Stimulated activated CD4-positive, alpha-beta T cell treated with anti-CD3 and anti-CD28 coated beads, Interleukin-4, amount 100 ng/mL, for 24 hours (primary cell): ENCODE data around the gene KREMEN2.
"Not testable (repeated sequence)": the region's sequence is repeated elsewhere in the genome, so short reads cannot be mapped to it uniquely, and the experiment has no call there.

Source experiments
- DNase-seq: peaks from one replicate; pipeline ENCODE4 v3.0.0-alpha.2; 2020

KREMEN2 gene

DNA sequence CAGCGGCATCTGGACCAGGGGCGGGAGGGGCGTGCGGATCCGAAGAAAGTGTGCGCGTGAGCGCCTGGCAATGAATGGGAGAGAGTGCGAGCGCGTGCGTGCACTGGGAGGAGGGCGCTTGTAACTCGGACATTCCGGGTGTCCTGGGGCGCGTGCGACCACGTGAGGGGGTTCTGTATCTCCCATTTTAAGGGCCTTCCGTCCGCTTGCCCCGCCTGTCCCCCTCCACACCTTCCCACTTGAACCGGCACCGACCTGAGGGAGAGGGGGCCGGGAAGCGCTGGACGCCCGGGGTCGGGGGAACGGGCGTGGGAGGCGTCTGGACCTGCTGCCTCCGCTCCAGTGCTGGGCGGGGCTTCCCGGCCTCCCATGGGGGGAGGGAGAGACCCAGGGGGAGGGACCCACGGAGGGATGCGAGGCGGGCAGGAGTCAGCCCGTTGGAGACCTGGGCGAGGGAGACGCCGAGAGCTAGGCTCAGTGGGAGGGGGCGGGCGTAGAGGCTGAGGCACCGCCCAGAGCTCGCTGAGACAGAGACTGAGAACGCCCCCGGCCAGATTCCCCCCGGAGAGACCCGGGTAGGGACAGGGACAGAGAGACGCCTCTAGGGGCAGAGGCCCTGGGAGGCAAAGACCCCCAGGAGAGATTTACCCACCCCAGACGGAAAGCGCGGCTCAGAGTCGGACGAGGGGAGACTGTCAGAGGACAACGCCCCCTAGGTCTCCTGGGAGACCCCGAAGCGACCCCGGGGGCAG, at the start of gene KREMEN2:
Gene KREMEN2 (plus strand): TSS at position 553 of the 752 bp plus-strand sequence. CDS start 246 bp downstream, outside the sequence.
- peak; percentile 44 for DNase-seq

- DNase-seq = no peak
Measured at GRCh38 chr16:2915196-2915929, 48.7 kb upstream of the KREMEN2 start.

DNA sequence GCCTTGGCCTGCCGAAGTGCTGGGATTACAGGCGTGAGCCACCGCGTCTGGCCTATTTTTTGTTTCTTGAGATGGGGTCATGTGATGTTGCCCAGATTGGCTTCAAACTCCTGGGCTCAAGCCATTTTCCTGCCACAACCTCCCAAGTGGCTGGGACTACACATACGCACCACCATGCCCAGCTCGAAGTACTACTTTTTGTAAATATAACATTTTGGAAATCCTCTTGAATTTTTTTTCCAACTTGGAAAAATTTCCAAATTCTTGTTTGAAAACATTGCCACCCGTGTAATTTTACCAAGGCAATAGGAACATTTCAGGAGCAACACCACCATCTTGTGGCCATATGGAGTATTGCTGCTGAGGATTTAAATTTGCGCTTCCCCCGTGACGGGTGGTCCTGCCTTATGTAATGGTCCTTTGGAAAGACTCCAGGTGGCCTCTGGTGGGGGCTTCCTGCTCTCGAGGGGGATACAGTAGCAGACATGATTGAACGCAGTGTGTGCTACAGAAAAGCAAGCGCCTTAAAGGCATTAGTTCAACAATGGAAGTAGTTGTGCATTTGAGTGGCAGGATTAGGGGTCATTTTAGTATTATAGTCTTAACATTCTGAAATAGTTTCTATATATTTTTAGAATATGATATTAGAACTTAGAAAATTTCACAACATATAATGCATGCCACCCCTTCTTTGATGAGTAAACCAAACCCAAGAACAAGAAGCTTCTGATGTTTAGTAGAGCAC, 44.4 kb upstream of the KREMEN2 start:
- peak; percentile 64 for DNase-seq

GRCh38 chr16:2923481-2923880, 40.6 kb upstream of the KREMEN2 start:
- no peak for DNase-seq

GRCh38 chr16:2924901-2925755, 38.9 kb upstream of the KREMEN2 start:
- DNase-seq = no peak

DNA sequence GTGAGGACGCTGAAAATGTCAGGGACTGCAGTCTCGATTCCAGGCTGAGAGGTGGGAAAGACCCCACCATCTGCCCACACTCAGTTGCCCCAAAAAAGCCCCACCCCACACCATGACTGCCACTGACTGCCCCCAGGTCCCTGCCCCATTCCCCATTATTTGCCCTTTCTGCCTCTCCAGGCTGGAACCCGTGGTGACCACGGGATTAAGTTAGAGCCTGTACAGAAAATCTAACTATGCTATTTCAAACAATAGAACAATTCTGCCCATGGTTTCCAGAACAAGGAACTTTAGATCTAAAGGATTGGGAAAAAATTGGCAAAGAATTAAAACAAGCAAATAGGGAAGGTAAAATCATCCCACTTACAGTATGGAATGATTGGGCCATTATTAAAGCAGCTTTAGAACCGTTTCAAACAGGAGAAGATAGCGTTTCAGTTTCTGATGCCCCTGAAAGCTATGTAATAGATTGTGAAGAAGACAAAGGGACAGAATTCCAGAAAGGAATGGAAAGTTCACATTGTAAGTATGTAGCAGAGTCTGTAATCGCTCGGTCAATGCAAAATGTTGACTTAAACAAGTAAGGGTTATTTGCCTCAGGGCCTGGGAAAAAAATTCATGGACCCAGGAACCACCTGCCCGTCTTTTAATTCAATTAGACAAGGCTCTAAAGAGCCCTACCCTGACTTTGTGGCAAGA, 38.0 kb upstream of the KREMEN2 start:
- DNase-seq = no peak

DNA sequence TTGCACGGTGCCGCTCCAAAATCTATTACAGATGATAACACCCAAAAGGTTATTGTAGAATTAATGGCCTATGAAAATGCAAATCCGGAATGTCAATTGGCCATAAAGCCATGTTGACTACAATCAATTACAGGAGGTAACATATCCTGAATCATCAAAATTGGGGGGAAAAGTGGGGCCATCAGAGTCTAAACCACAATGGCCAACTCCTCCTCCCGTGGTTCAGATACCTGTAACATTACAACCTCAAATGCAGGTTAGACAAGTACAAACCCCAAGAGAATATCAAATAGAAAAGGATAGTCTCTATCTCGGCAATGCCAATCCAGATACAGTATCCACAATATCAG, 37.5 kb upstream of the KREMEN2 start:
- DNase-seq = no peak

DNA sequence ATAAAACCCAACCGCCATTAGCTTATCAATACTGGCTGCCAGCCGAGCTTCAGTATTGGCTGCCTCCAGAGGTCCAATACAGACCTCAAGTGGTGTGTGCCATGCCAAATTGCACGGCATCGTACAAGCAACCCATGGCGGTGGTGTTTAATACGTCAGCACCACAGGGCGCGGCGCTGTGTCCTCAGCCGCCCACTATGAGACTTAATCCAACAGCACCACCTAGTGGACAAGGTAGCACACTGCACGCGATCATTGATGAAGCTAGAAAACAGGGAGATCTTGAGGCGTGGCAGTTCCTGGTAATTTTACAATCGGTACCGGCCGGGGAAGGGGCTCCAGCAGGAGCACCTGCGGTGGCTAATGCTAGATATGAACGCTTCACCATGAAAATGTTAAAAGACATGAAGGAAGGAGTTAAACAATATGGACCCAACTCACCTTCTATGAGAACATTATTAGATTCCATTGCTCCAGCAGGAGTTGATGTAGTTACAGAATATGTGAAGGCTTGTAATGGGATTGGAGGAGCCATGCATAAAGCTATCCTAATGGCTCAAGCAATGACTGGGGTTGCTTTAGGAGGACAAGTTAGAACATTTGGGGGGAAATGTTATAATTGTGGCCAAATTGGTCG, 36.9 kb upstream of the KREMEN2 start:
- peak; percentile 90 for DNase-seq

- DNase-seq = not testable (repeated sequence)
Measured at GRCh38 chr16:2928151-2928550, 35.9 kb upstream of the KREMEN2 start.

DNA sequence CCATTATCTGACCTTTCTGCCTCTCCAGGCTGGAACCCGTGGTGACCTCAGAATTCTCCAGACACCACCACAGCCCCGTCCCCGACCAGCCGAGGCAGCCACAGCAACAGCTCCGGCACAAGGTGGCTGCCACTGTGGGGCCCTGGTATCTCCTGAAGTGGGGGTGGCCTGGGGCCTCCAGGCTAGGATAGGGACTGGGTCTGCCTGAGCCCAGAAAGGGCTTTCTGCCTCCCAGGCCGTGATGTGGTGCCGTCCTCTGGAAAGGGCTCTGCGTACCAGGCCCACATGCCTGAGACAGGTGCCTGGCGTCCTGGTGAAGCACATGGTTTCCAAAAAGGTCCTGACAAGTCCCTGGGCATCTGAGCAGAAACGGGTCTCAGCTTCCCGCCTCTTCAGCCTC, 35.3 kb upstream of the KREMEN2 start:
- DNase-seq = no peak

DNA sequence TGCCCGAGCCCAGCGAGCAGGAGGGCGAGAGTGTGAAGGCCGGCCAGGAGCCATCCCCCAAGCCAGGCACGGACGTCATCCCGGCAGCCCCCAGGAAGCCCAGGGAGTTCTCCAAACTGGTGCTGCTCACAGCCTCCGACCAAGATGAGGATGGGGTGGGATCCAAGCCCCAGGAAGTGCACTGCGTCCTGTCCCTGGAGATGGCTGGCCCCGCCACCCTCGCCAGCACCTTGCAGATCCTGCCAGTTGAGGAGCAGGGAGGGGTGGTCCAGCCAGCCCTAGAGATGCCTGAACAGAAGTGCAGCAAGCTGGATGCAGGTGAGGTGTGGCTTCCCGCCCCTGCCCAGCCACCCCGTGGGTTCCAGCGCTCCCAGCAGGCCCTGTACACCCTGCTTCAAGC, 34.4 kb upstream of the KREMEN2 start:
- DNase-seq = no peak

GRCh38 chr16:2930236-2930635, 33.8 kb upstream of the KREMEN2 start:
- no peak for DNase-seq

- not testable (repeated sequence) for DNase-seq
Measured at GRCh38 chr16:2931231-2931914, 32.7 kb upstream of the KREMEN2 start.

- DNase-seq = no peak
Measured at GRCh38 chr16:2933136-2933535, 30.9 kb upstream of the KREMEN2 start.

DNA sequence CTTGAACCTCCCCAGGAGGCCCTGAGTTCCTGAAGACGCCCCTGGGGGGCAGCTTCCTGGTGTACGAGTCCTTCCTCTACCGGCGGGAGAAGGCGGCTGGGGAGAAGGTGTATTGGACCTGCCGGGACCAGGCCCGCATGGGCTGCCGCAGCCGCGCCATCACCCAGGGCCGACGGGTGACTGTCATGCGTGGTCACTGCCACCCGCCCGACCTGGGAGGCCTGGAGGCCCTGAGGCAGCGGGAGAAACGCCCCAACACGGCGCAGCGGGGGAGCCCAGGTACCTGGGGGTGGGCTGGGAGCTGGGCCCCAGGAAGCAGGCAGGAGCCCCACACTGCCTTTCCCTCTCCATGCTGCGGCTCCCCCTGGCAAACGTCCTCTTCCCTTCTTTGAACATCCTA, 30.4 kb upstream of the KREMEN2 start:
- DNase-seq = no peak

DNA sequence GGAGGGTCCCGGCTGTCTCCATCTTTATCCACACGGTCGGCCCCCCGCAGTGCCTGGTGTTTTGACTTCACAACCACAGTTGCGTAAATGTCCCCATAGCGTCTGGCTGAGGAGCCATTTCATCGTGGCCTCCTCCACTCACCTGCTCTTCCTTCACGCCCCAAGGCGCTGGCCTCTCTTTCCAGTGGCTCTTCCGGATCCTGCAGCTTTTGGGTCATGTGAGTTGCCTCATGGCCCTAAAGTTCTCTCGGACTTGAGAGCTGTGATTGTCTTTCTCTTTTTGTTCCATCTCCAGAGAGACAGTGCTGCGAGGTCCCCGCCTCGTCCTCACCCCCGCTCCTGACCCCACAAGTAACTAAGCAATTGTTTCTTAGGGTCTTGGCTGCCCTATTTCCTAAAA, 29.6 kb upstream of the KREMEN2 start:
- no peak for DNase-seq

DNA sequence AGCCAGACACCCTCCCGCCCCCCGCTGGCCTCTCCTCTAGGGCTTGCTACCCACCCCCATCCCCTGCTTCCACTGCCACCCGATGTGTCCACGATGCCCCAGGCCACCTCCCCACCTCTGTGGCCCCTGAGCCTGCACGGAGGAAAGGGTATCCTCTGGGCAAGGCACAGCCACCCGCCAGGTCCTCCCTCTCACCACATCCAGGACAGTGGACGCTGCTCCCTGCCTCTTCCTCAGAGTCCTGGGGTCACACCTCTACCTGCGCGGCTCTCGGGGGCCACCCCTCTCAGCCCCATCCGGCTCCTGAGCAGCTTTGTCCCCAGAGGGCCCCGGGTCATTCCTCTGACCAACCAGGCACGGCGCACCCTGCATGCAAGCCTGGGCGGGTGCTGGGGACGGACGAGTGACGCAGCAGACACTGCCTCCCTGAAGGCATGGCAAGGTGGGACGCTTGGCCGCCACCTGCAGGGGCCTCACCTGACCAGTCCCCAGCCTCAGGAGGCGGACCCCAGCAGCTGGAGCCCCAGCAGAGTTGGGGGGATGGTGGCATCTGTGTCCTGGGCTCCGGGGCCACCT, 27.6 kb upstream of the KREMEN2 start:
- no peak for DNase-seq

GRCh38 chr16:2937170-2937569, 26.9 kb upstream of the KREMEN2 start:
- no peak for DNase-seq

DNA sequence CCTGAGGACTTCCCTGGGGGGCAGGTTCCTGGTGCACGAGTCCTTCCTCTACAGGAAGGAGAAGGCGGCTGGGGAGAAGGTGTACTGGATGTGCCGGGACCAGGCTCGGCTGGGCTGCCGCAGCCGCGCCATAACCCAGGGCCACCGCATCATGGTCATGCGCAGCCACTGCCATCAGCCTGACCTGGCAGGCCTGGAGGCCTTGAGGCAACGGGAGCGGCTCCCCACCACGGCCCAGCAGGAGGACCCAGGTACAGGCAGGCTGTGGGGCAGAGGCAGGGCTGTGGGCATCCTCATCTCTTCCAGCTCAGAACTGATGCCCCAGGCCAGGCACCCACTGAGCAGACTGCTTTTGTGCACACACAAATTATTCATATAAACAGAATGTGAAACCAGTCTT, 25.9 kb upstream of the KREMEN2 start:
- no peak for DNase-seq

DNA sequence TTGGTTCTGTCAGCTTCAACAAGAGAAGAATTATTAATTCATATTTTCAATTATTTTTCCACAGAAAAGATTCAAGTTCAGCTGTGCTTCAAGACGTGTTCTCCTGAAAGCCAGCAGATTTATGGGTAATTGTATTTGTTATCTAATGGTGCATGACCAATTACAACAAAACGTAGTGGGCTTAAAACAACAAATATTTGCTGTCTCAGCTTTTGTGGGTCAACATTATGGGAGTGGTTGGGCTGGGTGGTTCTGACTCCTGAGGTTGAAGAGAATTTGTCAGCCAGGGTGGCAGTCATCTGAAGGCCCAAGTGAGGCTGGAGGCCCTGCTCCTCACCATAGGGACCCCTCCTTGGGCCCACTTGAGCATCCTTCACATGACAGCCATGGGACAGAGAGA, 24.1 kb upstream of the KREMEN2 start:
- no peak for DNase-seq

- DNase-seq = no peak
Measured at GRCh38 chr16:2942045-2942444, 22.0 kb upstream of the KREMEN2 start.
